Caco-2 (cell line): ENCODE results near the gene MCHR1. TPM values are rescaled to one million over a fixed set of nuclear protein-coding genes. Genes with fewer than 3 reads are reported as not detected.

Experiments
- BruUV-seq: library from RNA; stranded (reverse); fragments of 400-500 nt; replicated peaks from 2 replicates; lab custom pipeline; 2021; lab: Mats Ljungman, UMichigan
- CTCF ChIA-PET: fragments of 300-600 bp; sonication (Branson Sonifier 250); formaldehyde crosslinking; loops from one replicate; lab custom pipeline; 2022; ENCODE audit warnings: antibody characterized with exemption; lab: Charles Lee
- POLR2A ChIA-PET: fragments of 300-600 bp; sonication (Branson Sonifier 250); formaldehyde crosslinking; loops from one replicate; lab custom pipeline; 2022; ENCODE audit warnings: antibody characterized with exemption; lab: Charles Lee
- DNase-seq, 2 experiments: peaks; one replicate each; pipeline versions ENCODE4 v3.0.0 to v3.0.0-alpha.2; 2020 to 2022
- H3K27me3 ChIP-seq: replicated peaks from 2 replicates; pipeline ENCODE4 v1.6.0; 2011; ENCODE audit warnings: low read length; ENCODE audit not compliant: control insufficient read depth, insufficient read depth
- H3K36me3 ChIP-seq: 2 replicates; pipeline ENCODE4 v1.5.1; 2011; ENCODE audit warnings: low read length; ENCODE audit not compliant: control insufficient read depth, insufficient read depth
- H3K4me1 ChIP-seq: fragments of 250-450 bp; sonication (Bioruptor Pico); 2 replicates; pipeline ENCODE4 v1.5.1; 2020; ENCODE audit warnings: mild to moderate bottlenecking
- H3K4me3 ChIP-seq: 2 replicates; pipeline ENCODE4 v1.5.1; 2011; ENCODE audit warnings: low read depth, mild to moderate bottlenecking, control low read depth, low read length
- H3K9me3 ChIP-seq: fragments of 250-450 bp; sonication (Bioruptor Pico); 2 replicates; pipeline ENCODE4 v1.5.1; 2020; ENCODE audit warnings: mild to moderate bottlenecking, moderate library complexity
- H3K27ac Mint-ChIP-seq: one replicate; pipeline ENCODE4 v1.8.0; 2022; ENCODE audit warnings: mixed read lengths; ENCODE audit not compliant: unreplicated experiment
- H3K27me3 Mint-ChIP-seq: one replicate; pipeline ENCODE4 v1.8.0; 2022; ENCODE audit warnings: mixed read lengths; ENCODE audit not compliant: insufficient read depth, unreplicated experiment
- H3K36me3 Mint-ChIP-seq: one replicate; pipeline ENCODE4 v1.8.0; 2022; ENCODE audit warnings: mild to moderate bottlenecking, mixed read lengths; ENCODE audit not compliant: insufficient read depth, unreplicated experiment
- H3K4me1 Mint-ChIP-seq: one replicate; pipeline ENCODE4 v1.8.0; 2022; ENCODE audit warnings: low read depth, mixed read lengths; ENCODE audit not compliant: unreplicated experiment
- H3K4me3 Mint-ChIP-seq: one replicate; pipeline ENCODE4 v1.8.0; 2022; ENCODE audit warnings: mild to moderate bottlenecking, moderate library complexity, mixed read lengths; ENCODE audit not compliant: unreplicated experiment
- H3K9me3 Mint-ChIP-seq: one replicate; pipeline ENCODE4 v1.8.0; 2022; ENCODE audit warnings: mixed read lengths; ENCODE audit not compliant: unreplicated experiment
- intact Hi-C: fragments of 100-400 bp; cut with micrococcal nuclease; formaldehyde crosslinking; loops from one replicate; pipeline ENCODE4 v1.10.0; 2022; ENCODE audit not compliant: unreplicated experiment
- total RNA-seq: library from RNA; stranded (reverse); gene quantifications from 2 replicates; pipeline ENCODE4 v1.2.3, GENCODE V29; 2022
- TF ChIP-seq, protein P1 (sequence below), 2 experiments: fragments of 200-600 bp in 1 of 2; IDR thresholded peaks; 1 replicate in 1 of 2; 2 replicates in 1 of 2; pipeline versions ENCODE4 v1.5.1 to v1.8.0; 2011 to 2022; ENCODE audit warnings: antibody characterized with exemption in 1 of 2, control low read depth in 1 of 2, inconsistent platforms in 1 of 2, low read depth in 1 of 2, low read length in 1 of 2, mild to moderate bottlenecking in 1 of 2, moderate library complexity in 1 of 2; ENCODE audit not compliant: insufficient read depth in 1 of 2, severe bottlenecking in 1 of 2, unreplicated experiment in 1 of 2

Gene MCHR1
- total RNA-seq, 1 experiment from 2014 or later = not detected

DNA sequence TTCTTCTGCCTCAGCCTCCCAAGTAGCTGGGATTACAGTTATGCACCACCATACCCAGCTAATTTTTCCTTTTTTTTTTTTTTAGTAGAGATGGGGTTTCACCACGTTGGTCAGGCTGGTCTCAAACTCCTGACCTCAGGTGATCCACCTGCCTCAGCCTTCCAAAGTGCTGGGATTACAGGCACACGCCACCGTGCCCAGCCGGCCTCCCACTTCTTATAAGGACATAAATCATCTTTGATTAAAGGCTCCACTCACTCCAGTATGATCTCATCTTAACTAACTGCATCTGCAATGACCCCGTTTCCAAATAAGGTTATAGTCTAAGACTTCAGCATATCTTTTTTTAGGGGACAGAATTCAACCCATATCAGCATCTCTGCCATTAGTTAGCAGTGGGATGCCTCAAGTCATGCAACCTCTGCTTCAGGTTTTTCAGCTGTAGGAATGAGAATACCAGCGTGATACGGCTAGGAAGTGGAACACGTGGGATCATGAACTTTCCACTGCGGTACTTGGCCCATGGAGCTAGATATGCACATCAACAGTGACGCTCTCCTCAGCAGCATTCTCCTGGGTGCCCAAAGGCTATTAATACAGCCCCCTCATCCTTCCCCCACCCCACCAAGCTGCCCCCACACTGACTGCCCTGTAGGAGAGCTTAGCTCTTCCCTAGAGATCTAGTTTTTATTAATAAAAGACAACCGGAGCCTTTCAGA, 41.4 kb downstream of the MCHR1 start:
- H3K4me1 Mint-ChIP-seq = peaks cover 6% of the 10 kb centered on the region
- Histone ChIP-seq H3K27me3 (no peaks in the 10 kb centered on the region), H3K4me1 (no peaks in the 10 kb centered on the region), H3K36me3 (no peaks in the 10 kb centered on the region), H3K9me3 (no peaks in the 10 kb centered on the region), H3K4me3 (no peak overlapping the region)
- TF ChIP-seq, protein P1, sequence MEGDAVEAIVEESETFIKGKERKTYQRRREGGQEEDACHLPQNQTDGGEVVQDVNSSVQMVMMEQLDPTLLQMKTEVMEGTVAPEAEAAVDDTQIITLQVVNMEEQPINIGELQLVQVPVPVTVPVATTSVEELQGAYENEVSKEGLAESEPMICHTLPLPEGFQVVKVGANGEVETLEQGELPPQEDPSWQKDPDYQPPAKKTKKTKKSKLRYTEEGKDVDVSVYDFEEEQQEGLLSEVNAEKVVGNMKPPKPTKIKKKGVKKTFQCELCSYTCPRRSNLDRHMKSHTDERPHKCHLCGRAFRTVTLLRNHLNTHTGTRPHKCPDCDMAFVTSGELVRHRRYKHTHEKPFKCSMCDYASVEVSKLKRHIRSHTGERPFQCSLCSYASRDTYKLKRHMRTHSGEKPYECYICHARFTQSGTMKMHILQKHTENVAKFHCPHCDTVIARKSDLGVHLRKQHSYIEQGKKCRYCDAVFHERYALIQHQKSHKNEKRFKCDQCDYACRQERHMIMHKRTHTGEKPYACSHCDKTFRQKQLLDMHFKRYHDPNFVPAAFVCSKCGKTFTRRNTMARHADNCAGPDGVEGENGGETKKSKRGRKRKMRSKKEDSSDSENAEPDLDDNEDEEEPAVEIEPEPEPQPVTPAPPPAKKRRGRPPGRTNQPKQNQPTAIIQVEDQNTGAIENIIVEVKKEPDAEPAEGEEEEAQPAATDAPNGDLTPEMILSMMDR (IDR thresholded peaks at IDR 0.05; ENCODE audit: insufficient read depth in 1 of 2, low read depth in 1 of 2, low read length in 1 of 2, severe bottlenecking in 1 of 2, unreplicated experiment in 1 of 2) = no peak
- H3K27me3 Mint-ChIP-seq = no peaks in the 10 kb centered on the region
- ChIA-PET POLR2A (no interaction called here), CTCF (no interaction called here)
- no peaks in the 10 kb centered on the region for H3K36me3 Mint-ChIP-seq
- H3K4me3 Mint-ChIP-seq = no peak overlapping the region
- no peak overlapping the region for H3K27ac Mint-ChIP-seq
- H3K9me3 Mint-ChIP-seq = no peaks in the 10 kb centered on the region
- intact Hi-C loops = no loop called here
- DNase-seq = no peak
- no TSS peak for BruUV-seq

DNA sequence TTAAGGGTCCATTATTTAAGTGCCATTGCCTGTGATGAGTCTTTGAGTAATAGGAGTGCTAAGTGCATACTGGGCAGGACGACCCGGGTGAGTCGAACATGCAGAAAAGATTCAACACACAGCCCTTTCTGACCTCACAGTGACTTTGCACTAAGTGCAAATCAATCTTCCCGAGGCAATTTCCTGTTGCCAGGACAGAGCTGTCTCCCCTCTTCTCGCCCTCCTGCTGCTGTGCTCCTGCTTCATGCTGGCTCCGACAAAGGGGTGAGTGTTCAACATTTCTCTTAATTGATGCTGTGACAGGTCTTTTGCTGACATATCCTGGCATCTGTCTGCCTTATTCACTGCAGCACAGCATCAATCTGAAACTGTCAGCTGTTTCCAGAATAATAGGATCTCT, 42.0 kb downstream of the MCHR1 start:
- Mint-ChIP-seq H3K27me3 (no peaks in the 10 kb centered on the region), H3K36me3 (no peaks in the 10 kb centered on the region), H3K4me3 (no peak overlapping the region), H3K27ac (no peak overlapping the region), H3K4me1 (peaks cover 6% of the 10 kb centered on the region), H3K9me3 (no peaks in the 10 kb centered on the region)
- intact Hi-C loops = no loop called here
- Histone ChIP-seq H3K9me3 (no peaks in the 10 kb centered on the region), H3K4me3 (no peak overlapping the region), H3K4me1 (no peaks in the 10 kb centered on the region), H3K36me3 (no peaks in the 10 kb centered on the region), H3K27me3 (no peaks in the 10 kb centered on the region)
- no TSS peak for BruUV-seq
- DNase-seq = no peak
- CTCF ChIA-PET = no interaction called here
- POLR2A ChIA-PET = no interaction called here
- TF ChIP-seq, protein P1 (IDR thresholded peaks at IDR 0.05; ENCODE audit: insufficient read depth in 1 of 2, low read depth in 1 of 2, low read length in 1 of 2, severe bottlenecking in 1 of 2, unreplicated experiment in 1 of 2) = no peak

DNA sequence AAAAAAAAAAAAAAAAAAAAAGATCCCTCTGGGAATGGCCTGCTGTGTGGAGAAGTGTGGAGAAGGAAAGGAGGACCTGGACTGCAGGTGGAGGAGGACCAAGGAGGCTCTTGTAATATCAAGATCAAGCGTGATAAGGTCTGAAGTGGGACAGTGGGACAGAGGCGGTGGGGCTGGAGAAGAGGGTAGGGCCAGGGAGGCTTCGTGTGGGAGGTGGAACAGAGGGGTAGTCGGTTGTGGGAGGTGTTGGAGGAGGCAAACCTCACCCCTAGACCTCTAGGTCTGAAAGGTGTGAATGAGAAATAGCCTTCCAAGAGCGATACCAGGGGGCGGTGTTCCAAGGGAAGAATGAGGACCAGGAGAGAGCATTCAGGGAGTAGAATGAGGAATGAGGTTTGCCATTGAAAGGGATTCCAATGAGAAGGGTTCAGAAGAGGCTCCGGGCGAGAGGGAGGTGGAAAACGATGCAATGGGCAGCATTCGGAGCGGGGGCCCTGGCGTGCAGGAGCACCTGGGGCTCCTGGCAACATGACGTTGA, 44.2 kb downstream of the MCHR1 start:
- ChIA-PET CTCF (no interaction called here), POLR2A (no interaction called here)
- Histone ChIP-seq H3K4me3 (no peak overlapping the region), H3K36me3 (no peaks in the 10 kb centered on the region), H3K9me3 (no peaks in the 10 kb centered on the region), H3K27me3 (no peaks in the 10 kb centered on the region), H3K4me1 (peaks cover 3% of the 10 kb centered on the region; the same call in 1 of the 2 replicates)
- H3K36me3 Mint-ChIP-seq = peaks cover 2% of the 10 kb centered on the region
- H3K9me3 Mint-ChIP-seq = no peaks in the 10 kb centered on the region
- no peak overlapping the region for H3K4me3 Mint-ChIP-seq
- TF ChIP-seq, protein P1 (IDR thresholded peaks at IDR 0.05; ENCODE audit: insufficient read depth in 1 of 2, low read depth in 1 of 2, low read length in 1 of 2, severe bottlenecking in 1 of 2, unreplicated experiment in 1 of 2) = no peak
- BruUV-seq = no TSS peak
- intact Hi-C loops = no loop called here
- no peak overlapping the region for H3K27ac Mint-ChIP-seq
- H3K4me1 Mint-ChIP-seq = peaks cover 15% of the 10 kb centered on the region
- DNase-seq = no peak
- no peaks in the 10 kb centered on the region for H3K27me3 Mint-ChIP-seq
